AG04450 (cell line): ENCODE data around the gene CACNA1E. TPM values are rescaled to one million over a fixed set of nuclear protein-coding genes. Genes with fewer than 3 reads are reported as not detected.

Experiments
- CTCF ChIA-PET: fragments of 300-600, 350-600 bp; formaldehyde crosslinking; extraction: SDS; loops from one replicate; lab custom pipeline; 2022; ENCODE audit warnings: antibody characterized with exemption, inconsistent platforms; lab: Charles Lee
- POLR2A ChIA-PET: fragments of 350-600 bp; formaldehyde crosslinking; extraction: SDS; loops from one replicate; lab custom pipeline; 2021; ENCODE audit warnings: antibody characterized with exemption, inconsistent platforms; lab: Yijun Ruan, JAX
- DNase-seq: peaks from one replicate; pipeline ENCODE4 v3.0.0-alpha.2; 2011; ENCODE audit warnings: low read depth, low spot score
- H3K27ac ChIP-seq: one replicate; pipeline ENCODE4 v1.5.1; 2012; ENCODE audit warnings: low read depth, low read length, control low read depth
- H3K27me3 ChIP-seq: one replicate; pipeline ENCODE4 v1.6.0; 2012; ENCODE audit warnings: low read length; ENCODE audit not compliant: control insufficient read depth, insufficient read depth
- H3K4me3 ChIP-seq: 2 replicates; pipeline ENCODE4 v1.5.1; 2011; ENCODE audit warnings: mild to moderate bottlenecking, low read depth, low read length, control low read depth
- H3K9me3 ChIP-seq: 2 replicates; pipeline ENCODE4 v1.5.1; 2012; ENCODE audit warnings: low read length; ENCODE audit not compliant: control insufficient read depth, insufficient read depth
- CTCF ChIP-seq: IDR thresholded peaks from 2 replicates; pipeline ENCODE4 v1.5.1; 2011; ENCODE audit warnings: low read depth, low read length, control low read depth, inconsistent platforms
- polyA plus RNA-seq: library from polyadenylated mRNA; depleted of rRNA; stranded (reverse); fragments of >200 nt; gene quantifications from 2 replicates; pipeline ENCODE4 v1.2.3, GENCODE V29; 2011

CACNA1E gene
- polyA plus RNA-seq, 1 experiment, result not detected

DNA sequence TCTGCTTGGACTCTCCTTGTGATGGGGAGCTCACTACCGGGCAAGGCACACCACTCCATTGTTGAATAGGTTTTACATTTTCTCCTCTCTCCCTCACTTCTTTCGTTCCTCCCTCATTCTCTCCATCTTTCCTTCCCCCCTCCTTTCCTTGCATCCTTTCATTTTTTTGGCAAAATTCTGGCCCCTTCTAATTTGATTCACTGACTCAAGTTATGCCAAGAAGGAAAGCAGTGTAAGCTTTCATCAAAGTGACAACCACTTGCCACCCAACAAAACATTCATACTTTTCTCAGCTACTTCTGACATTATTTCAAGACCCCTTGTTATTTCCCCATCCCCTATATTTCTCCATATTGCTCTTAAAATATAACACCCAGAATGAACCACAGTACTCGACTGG, 68.4 kb downstream of the CACNA1E start:
- Histone ChIP-seq H3K27me3 (no peaks in the 10 kb centered on the region), H3K4me3 (no peak overlapping the region), H3K27ac (no peak overlapping the region), H3K9me3 (no peaks in the 10 kb centered on the region)
- ChIA-PET POLR2A (no interaction called here), CTCF (interaction anchor here (0.6 kb wide), 1 partner anchor 382 kb away, joined by 3 read pairs; no protein-coding TSS in a partner anchor)
- no peak for TF ChIP-seq CTCF
- no peak for DNase-seq

DNA sequence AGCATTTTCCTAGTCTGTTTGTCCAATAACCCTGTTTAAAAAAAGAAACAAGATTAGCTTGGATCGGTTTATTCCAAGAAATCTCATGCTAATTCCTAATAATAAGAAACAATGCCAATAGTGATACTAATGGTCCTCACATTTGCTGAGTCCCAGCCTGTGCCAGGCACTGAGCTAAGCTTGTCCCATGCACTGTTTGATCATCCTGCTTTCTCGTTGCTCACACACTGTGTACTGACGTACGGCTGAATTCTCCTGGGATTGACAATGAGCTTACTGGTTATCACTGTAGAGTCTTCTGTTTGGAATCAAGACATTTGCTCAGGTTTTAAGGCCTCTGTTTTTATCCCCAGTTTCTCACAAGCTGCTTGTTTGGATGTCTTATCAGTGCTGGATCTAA, 71.1 kb downstream of the CACNA1E start:
- no peak for TF ChIP-seq CTCF
- no peak overlapping the region for H3K27ac ChIP-seq
- CTCF ChIA-PET, result no interaction called here

DNA sequence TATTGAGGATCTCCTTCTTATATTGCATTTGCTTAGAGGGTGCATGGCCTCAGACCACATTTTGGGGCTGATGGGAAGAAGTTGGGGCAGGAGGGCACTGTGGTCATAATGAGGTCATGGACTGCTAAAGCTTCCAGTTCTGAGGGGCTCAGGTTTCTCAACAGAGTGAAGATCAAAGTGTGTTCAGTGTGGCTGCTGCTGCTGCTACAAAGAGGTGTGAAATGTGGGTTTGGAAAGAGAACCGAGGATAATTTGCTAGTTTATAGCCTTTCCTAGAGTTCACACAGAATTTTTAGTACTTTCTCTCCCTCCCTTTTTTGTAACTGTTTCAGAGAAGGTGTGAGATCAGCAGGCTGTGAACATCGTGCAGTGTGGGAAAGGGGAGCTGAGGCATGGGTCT, 73.3 kb downstream of the CACNA1E start:
- no peaks in the 10 kb centered on the region for H3K9me3 ChIP-seq
- H3K27me3 ChIP-seq, result no peaks in the 10 kb centered on the region
- H3K27ac ChIP-seq, result no peak overlapping the region
- DNase-seq, result no peak
- CTCF ChIA-PET, result no interaction called here
- no peak for TF ChIP-seq CTCF
- H3K4me3 ChIP-seq, result no peak overlapping the region
- POLR2A ChIA-PET, result no interaction called here

More for the DNA sequence above, 71.1 kb downstream of the CACNA1E start:
- no peaks in the 10 kb centered on the region for H3K9me3 ChIP-seq
- POLR2A ChIA-PET, result no interaction called here
- DNase-seq, result no peak
- H3K4me3 ChIP-seq, result no peak overlapping the region
- H3K27me3 ChIP-seq, result no peaks in the 10 kb centered on the region

DNA sequence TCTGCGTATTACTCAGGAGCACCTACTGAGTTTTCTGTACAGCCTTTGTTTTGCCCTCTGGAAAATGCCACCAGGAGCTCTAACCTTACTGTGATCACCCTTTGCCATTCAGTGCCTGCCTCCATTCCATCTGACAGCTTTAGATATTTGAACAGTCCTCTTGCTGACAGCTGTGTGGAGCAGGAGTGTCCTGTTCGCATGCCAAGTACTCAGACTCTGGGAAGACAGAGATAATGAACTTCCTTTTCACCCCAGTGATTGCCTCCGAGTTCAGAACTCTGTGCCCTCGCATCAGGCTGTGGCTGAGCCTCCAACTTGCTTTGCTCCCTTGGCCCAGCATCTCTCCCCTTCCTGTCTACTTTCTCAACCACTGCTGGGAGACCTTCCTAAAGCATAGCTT, 74.0 kb downstream of the CACNA1E start:
- Histone ChIP-seq H3K27me3 (no peaks in the 10 kb centered on the region), H3K9me3 (no peaks in the 10 kb centered on the region), H3K27ac (no peak overlapping the region), H3K4me3 (no peak overlapping the region)
- ChIA-PET POLR2A (no interaction called here), CTCF (no interaction called here)
- no peak for DNase-seq
- no peak for TF ChIP-seq CTCF

DNA sequence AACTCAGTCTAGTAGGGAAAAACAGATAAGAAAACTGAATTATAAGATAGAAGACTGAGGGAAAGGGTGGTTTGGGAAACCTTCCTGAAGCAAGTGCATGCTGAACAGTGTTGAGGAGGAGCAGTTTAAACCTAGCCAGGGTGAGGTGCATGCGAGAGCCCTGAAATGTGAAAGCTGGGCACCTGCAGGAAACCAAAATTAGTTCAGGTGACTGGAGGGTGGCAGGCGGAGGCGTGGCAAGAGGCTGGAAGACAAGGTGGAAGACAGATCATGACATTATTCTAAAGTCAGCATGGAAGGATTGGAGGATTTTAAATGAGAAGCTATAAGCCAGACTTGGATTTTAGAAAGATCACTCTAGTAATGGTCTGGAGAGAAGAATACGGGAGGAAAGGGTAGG, 75.1 kb downstream of the CACNA1E start:
- ChIA-PET CTCF (no interaction called here), POLR2A (no interaction called here)
- no peak for TF ChIP-seq CTCF
- Histone ChIP-seq H3K27ac (no peak overlapping the region), H3K27me3 (no peaks in the 10 kb centered on the region), H3K9me3 (no peaks in the 10 kb centered on the region), H3K4me3 (no peak overlapping the region)
- no peak for DNase-seq
